HepG2 (cell line): ENCODE data around the gene AMN. TPM values are rescaled to one million over a fixed set of nuclear protein-coding genes. Genes with fewer than 3 reads are reported as not detected.

ENCODE experiments used
- ATAC-seq: fragments of 200-7000 bp; cut with Tn5 transposase; 3 replicates; pipeline ENCODE4 v1.9.1; 2020; ENCODE audit warnings: mild to moderate bottlenecking, moderate library complexity
- BruUV-seq: library from RNA; stranded (reverse); fragments of 400-500 nt; replicated peaks from 2 replicates; lab custom pipeline; 2021; lab: Mats Ljungman, UMichigan
- CTCF ChIA-PET: fragments of 300-600 bp; formaldehyde crosslinking; extraction: SDS; loops from one replicate; lab custom pipeline; 2021; ENCODE audit warnings: low total read pairs, inconsistent platforms, low intra/inter-chr PET ratio; lab: Yijun Ruan, JAX
- POLR2A ChIA-PET: fragments of 350-600 bp; sonication (Branson Sonifier 250); formaldehyde crosslinking; loops from one replicate; lab custom pipeline; 2020; ENCODE audit warnings: antibody characterized with exemption, inconsistent platforms; lab: Yijun Ruan, JAX
- DNase-seq: peaks from one replicate; pipeline ENCODE4 v3.0.0-alpha.2; 2015; ENCODE audit warnings: low spot score
- FAIRE-seq: peaks from 3 replicates; lab custom pipeline; 2011; peaks lifted over from hg19 to GRCh38; lab: Jason Lieb, UNC
- H2AFZ ChIP-seq: one replicate; pipeline ENCODE4 v1.6.1; 2011; ENCODE audit warnings: low read length, inconsistent platforms
- H3K27ac ChIP-seq: fragments of 300-600 bp; 3 replicates; pipeline ENCODE4 v1.8.0; 2011; ENCODE audit warnings: mixed run types, mild to moderate bottlenecking, mixed read lengths, low read length, inconsistent platforms; ENCODE audit not compliant: insufficient read depth; ENCODE audit errors: extremely low read length
- H3K27me3 ChIP-seq, 2 experiments: fragments of 200-600 bp in 1 of 2; 2 replicates in 1 of 2; 3 replicates in 1 of 2; pipeline versions ENCODE4 v1.6.0 to v1.8.0; 2011; ENCODE audit warnings: low read length in 2 of 2, mild to moderate bottlenecking in 2 of 2, moderate library complexity in 2 of 2, inconsistent platforms in 1 of 2; ENCODE audit not compliant: insufficient read depth in 2 of 2, control insufficient read depth in 1 of 2
- H3K36me3 ChIP-seq, 2 experiments: fragments of 200-600 bp in 1 of 2; replicated peaks in 1 of 2; 2 replicates in 1 of 2; 3 replicates in 1 of 2; pipeline versions ENCODE4 v1.5.1 to v1.8.0; 2011; ENCODE audit warnings: low read length in 2 of 2, inconsistent platforms in 1 of 2; ENCODE audit not compliant: insufficient read depth in 2 of 2, control insufficient read depth in 1 of 2
- H3K4me1 ChIP-seq: 2 replicates; pipeline ENCODE4 v1.5.1; 2012; ENCODE audit warnings: low read length, inconsistent platforms; ENCODE audit not compliant: insufficient read depth
- H3K4me2 ChIP-seq: 2 replicates; pipeline ENCODE4 v1.6.0; 2011; ENCODE audit warnings: low read depth, low read length, inconsistent platforms
- H3K4me3 ChIP-seq, 3 experiments: fragments of 200-600 bp in 1 of 3; sonication (generic), shearing (Covaris generic) in 1 of 3; replicated peaks in 1 of 3; 2 replicates each; pipeline ENCODE4 v1.5.1; 2011 to 2016; ENCODE audit warnings: low read length in 3 of 3, inconsistent platforms in 2 of 3, low read depth in 2 of 3, mild to moderate bottlenecking in 2 of 3, control low read depth in 1 of 3, mixed read lengths in 1 of 3; ENCODE audit not compliant: insufficient read depth in 1 of 3
- H3K79me2 ChIP-seq: one replicate; pipeline ENCODE4 v1.6.1; 2011; ENCODE audit warnings: low read length, inconsistent platforms; ENCODE audit not compliant: insufficient read depth
- H3K9ac ChIP-seq: 2 replicates; pipeline ENCODE4 v1.6.0; 2011; ENCODE audit warnings: mild to moderate bottlenecking, low read depth, low read length, inconsistent platforms; ENCODE audit not compliant: insufficient read depth
- H3K9me3 ChIP-seq: 2 replicates; pipeline ENCODE4 v1.5.1; 2012; ENCODE audit warnings: mild to moderate bottlenecking, low read length
- H4K20me1 ChIP-seq: 2 replicates; pipeline ENCODE4 v1.6.0; 2011; ENCODE audit warnings: inconsistent platforms, mild to moderate bottlenecking, low read length, moderate library complexity; ENCODE audit not compliant: insufficient read depth
- AGO1 ChIP-seq: fragments of 200-400 bp; formaldehyde crosslinking; IDR thresholded peaks from 2 replicates; pipeline ENCODE4 v1.6.1; 2017; ENCODE audit warnings: mild to moderate bottlenecking, low read depth, low read length, moderate library complexity; ENCODE audit not compliant: poor library complexity, severe bottlenecking
- ARNTL ChIP-seq: sonication (generic); formaldehyde crosslinking; IDR thresholded peaks from 2 replicates; pipeline ENCODE4 v1.4.0; 2020; ENCODE audit warnings: mild to moderate bottlenecking, missing genetic modification reagents
- ESRRA ChIP-seq: sonication (generic); formaldehyde crosslinking; IDR thresholded peaks from 2 replicates; pipeline ENCODE4 v1.5.1; 2020; ENCODE audit warnings: mild to moderate bottlenecking, low read depth, missing genetic modification reagents
- FLYWCH1 ChIP-seq: sonication (generic); formaldehyde crosslinking; IDR thresholded peaks from 2 replicates; pipeline ENCODE4 v1.8.1; 2023; ENCODE audit warnings: mild to moderate bottlenecking, missing genetic modification reagents
- FOXM1 ChIP-seq: sonication (generic); formaldehyde crosslinking; IDR thresholded peaks from 2 replicates; pipeline ENCODE4 v1.5.0; 2020; ENCODE audit warnings: missing genetic modification reagents
- GTF3A ChIP-seq: sonication (generic); formaldehyde crosslinking; conservative IDR thresholded peaks from 2 replicates; pipeline ENCODE4 v1.4.0; 2020; ENCODE audit warnings: mild to moderate bottlenecking, missing genetic modification reagents
- HNRNPLL ChIP-seq: fragments of 200-400 bp; formaldehyde crosslinking; IDR thresholded peaks from 2 replicates; pipeline ENCODE4 v1.6.1; 2017; ENCODE audit warnings: mild to moderate bottlenecking, low read depth, low read length; ENCODE audit not compliant: poor library complexity, severe bottlenecking
- HOXA3 ChIP-seq: sonication (generic); formaldehyde crosslinking; IDR thresholded peaks from 2 replicates; pipeline ENCODE4 v1.5.0; 2020; ENCODE audit warnings: missing genetic modification reagents
- KAT8 ChIP-seq: IDR thresholded peaks from 2 replicates; pipeline ENCODE4 v1.6.1; 2016; ENCODE audit warnings: missing genetic modification reagents, missing compliant biosample characterization
- MZF1 ChIP-seq: sonication (generic); formaldehyde crosslinking; IDR thresholded peaks from 2 replicates; pipeline ENCODE4 v1.8.1; 2023; ENCODE audit warnings: mild to moderate bottlenecking, missing genetic modification reagents, borderline replicate concordance
- NKX3-1 ChIP-seq: sonication (generic); formaldehyde crosslinking; IDR thresholded peaks from 2 replicates; pipeline ENCODE4 v1.5.0; 2020; ENCODE audit warnings: missing genetic modification reagents
- ONECUT2 ChIP-seq: sonication (generic); formaldehyde crosslinking; IDR thresholded peaks from 2 replicates; pipeline ENCODE4 v1.4.0; 2020; ENCODE audit warnings: missing genetic modification reagents
- STAG1 ChIP-seq: sonication (generic); formaldehyde crosslinking; IDR thresholded peaks from 2 replicates; pipeline ENCODE4 v1.4.0; 2020; ENCODE audit warnings: missing genetic modification reagents
- ZMYM4 ChIP-seq: sonication (generic); formaldehyde crosslinking; IDR thresholded peaks from 2 replicates; pipeline ENCODE4 v1.8.1; 2023; ENCODE audit warnings: mild to moderate bottlenecking, missing genetic modification reagents
- ZNF143 ChIP-seq: sonication (generic); formaldehyde crosslinking; IDR thresholded peaks from 2 replicates; pipeline ENCODE4 v1.4.0; 2020; ENCODE audit warnings: missing genetic modification reagents
- ZNF382 ChIP-seq: sonication (generic); formaldehyde crosslinking; IDR thresholded peaks from 2 replicates; pipeline ENCODE4 v1.5.0; 2020; ENCODE audit warnings: missing genetic modification reagents, mild to moderate bottlenecking, borderline replicate concordance
- ZNF446 ChIP-seq: sonication (generic); formaldehyde crosslinking; IDR thresholded peaks from 2 replicates; pipeline ENCODE4 v1.5.0; 2020; ENCODE audit warnings: mild to moderate bottlenecking, missing genetic modification reagents
- ZNF550 ChIP-seq: sonication (generic); formaldehyde crosslinking; IDR thresholded peaks from 2 replicates; pipeline ENCODE4 v1.4.0; 2020; ENCODE audit warnings: mild to moderate bottlenecking, missing genetic modification reagents, borderline replicate concordance
- ZNF552 ChIP-seq: sonication (generic); formaldehyde crosslinking; IDR thresholded peaks from 2 replicates; pipeline ENCODE4 v1.9.0; 2022; ENCODE audit warnings: missing genetic modification reagents, mild to moderate bottlenecking, borderline replicate concordance
- ZNF570 ChIP-seq: sonication (generic); formaldehyde crosslinking; IDR thresholded peaks from 2 replicates; pipeline ENCODE4 v1.4.0; 2020; ENCODE audit warnings: mild to moderate bottlenecking, missing genetic modification reagents, borderline replicate concordance
- WGBS: methylation state at CpG from one replicate; pipeline ENCODE4 v1.1.6; 2017; ENCODE audit warnings: low lambda C conversion rate; 5-methylcytosine and 5-hydroxymethylcytosine counted together
- in situ Hi-C: cut with HindIII; loops from 2 replicates; pipeline ENCODE4 v1.10.0; 2017; ENCODE audit warnings: low pct_unique_long_range_greater_than_20kb; ENCODE audit not compliant: extremely low pct_ligation_motif_present
- intact Hi-C: fragments of 100-400 bp; cut with micrococcal nuclease; formaldehyde crosslinking; loops from one replicate; pipeline ENCODE4 v1.10.0; 2022; ENCODE audit not compliant: unreplicated experiment
- polyA plus RNA-seq, 8 experiments: library from polyadenylated mRNA; depleted of rRNA in 3 of 8; stranded (reverse) in 7 of 8; unstranded in 1 of 8; fragments of >200 nt; fragmentation: Illumina TruSeq in 4 of 8; extraction: Trizol in 4 of 8; gene quantifications; 2 replicates each; pipeline versions ENCODE4 v1.2.1 to v1.2.3, GENCODE V29; 2011 to 2016; ENCODE audit warnings: low read depth in 4 of 8, missing spikeins in 1 of 8, mixed read lengths in 1 of 8; ENCODE audit not compliant: insufficient read depth in 1 of 8
- total RNA-seq, 5 experiments: library from RNA; depleted of rRNA; stranded (reverse); fragments of >200 nt; fragmentation: Illumina TruSeq; extraction: Trizol; gene quantifications; 2 replicates each; pipeline ENCODE4 v1.2.3, GENCODE V29; 2016; ENCODE audit warnings: low read depth in 1 of 5
- TF ChIP-seq, protein P1 (sequence below), 2 experiments: fragments of 450-650 bp in 1 of 2; sonication (generic) in 1 of 2; formaldehyde crosslinking; IDR thresholded peaks; 2 replicates each; pipeline versions ENCODE4 v1.5.0 to v1.8.0; 2020 to 2022; ENCODE audit warnings: mild to moderate bottlenecking in 1 of 2, missing genetic modification reagents in 1 of 2

The AMN gene
- total and polyA plus RNA-seq, 2 of the 13 experiments (the other 11 are each of a cell fraction or from before 2014, with no cell fraction given), result 9.8 to 33.1 TPM

DNA sequence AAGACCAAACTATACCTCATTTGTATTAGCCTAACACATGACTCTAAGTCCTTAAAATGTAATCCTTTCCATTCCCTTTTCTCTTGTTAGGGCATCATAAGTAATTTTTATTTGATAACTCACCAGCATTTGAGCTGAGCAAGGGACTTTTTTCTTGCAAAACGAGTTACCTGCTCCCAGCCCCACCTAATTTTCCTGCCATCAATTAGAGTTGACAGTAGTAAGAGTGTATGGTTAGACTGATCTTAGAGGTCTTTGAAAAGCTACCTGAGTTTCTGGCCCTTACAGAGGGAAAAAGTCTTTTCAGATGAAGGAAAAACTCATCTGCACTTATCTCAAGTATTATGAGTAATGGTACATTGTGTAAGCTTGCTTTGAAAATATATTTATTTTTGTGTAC, 33.7 kb upstream of the AMN start:
- Histone ChIP-seq H4K20me1 (no peaks in the 10 kb centered on the region), H3K79me2 (no peaks in the 10 kb centered on the region), H3K27me3 (no peaks in the 10 kb centered on the region), H3K4me3 (no peak overlapping the region), H3K9ac (no peak overlapping the region), H3K36me3 (peaks cover 5 to 6% of the 10 kb centered on the region in 2 experiments; a peak in 2 of 5 replicates), H2AFZ (no peak overlapping the region), H3K4me1 (no peaks in the 10 kb centered on the region; the same call in 1 of the 2 replicates), H3K4me2 (no peak overlapping the region), H3K9me3 (no peaks in the 10 kb centered on the region), H3K27ac (no peak overlapping the region)
- DNase-seq (no peak), ATAC-seq (no peak), FAIRE-seq (no peak)
- CTCF ChIA-PET, result no interaction called here
- WGBS, result 89% methylated on average over 1 of the region's 1 CpG
- no peak for TF ChIP-seq ESRRA (CRISPR knock-in tag)
- no peak for TF ChIP-seq NKX3-1 (CRISPR knock-in tag)
- no peak for TF ChIP-seq ZNF550 (CRISPR knock-in tag)
- no peak for TF ChIP-seq HNRNPLL
- no peak for TF ChIP-seq STAG1 (CRISPR knock-in tag)
- TF ChIP-seq GTF3A (CRISPR knock-in tag), result no peak
- TF ChIP-seq, protein P1, sequence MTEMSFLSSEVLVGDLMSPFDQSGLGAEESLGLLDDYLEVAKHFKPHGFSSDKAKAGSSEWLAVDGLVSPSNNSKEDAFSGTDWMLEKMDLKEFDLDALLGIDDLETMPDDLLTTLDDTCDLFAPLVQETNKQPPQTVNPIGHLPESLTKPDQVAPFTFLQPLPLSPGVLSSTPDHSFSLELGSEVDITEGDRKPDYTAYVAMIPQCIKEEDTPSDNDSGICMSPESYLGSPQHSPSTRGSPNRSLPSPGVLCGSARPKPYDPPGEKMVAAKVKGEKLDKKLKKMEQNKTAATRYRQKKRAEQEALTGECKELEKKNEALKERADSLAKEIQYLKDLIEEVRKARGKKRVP (CRISPR knock-in tag; IDR thresholded peaks at IDR 0.05), result no peak
- no peak for TF ChIP-seq ZNF143
- BruUV-seq, result no TSS peak
- intact Hi-C loops, result no loop called here
- POLR2A ChIA-PET, result no interaction called here
- in situ Hi-C loops, result no loop called here

DNA sequence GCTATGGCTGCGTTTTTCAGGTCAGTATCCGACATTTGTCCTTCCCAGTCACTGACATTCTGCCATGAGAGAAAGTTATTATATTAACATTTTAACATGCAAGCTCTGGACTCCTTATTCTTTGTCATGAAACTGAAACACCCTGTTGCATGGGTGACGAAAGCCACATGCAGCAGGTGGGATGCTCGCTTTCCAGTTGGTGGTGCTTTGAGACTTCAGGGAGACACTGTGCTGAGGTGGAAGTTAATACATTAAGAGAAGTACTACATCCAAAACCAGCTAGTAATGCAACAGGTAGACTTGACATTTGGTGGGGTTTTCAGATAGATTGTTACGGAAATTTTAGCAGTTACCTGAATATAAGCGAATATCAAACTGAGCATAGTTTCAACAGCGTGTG, 32.8 kb upstream of the AMN start:
- CTCF ChIA-PET, result no interaction called here
- no peak for TF ChIP-seq KAT8 (CRISPR knock-in tag)
- TF ChIP-seq ARNTL (CRISPR knock-in tag), result no peak
- TF ChIP-seq ZNF552 (CRISPR knock-in tag), result no peak
- TF ChIP-seq ZNF570 (CRISPR knock-in tag), result no peak
- no peak for TF ChIP-seq ONECUT2 (CRISPR knock-in tag)
- no peak for TF ChIP-seq ZNF446 (CRISPR knock-in tag)
- no peak for TF ChIP-seq AGO1
- TF ChIP-seq MZF1 (CRISPR knock-in tag), result no peak
- TF ChIP-seq HOXA3 (CRISPR knock-in tag), result no peak
- no peak for TF ChIP-seq FLYWCH1
- TF ChIP-seq FOXM1 (CRISPR knock-in tag), result no peak
- TF ChIP-seq ZMYM4 (CRISPR knock-in tag), result no peak
- TF ChIP-seq ZNF382 (CRISPR knock-in tag), result no peak

More for the DNA sequence above, 32.8 kb upstream of the AMN start:
- intact Hi-C loops, result no loop called here
- H3K4me3 ChIP-seq, result no peak overlapping the region
- H3K27ac ChIP-seq, result no peak overlapping the region
- H3K36me3 ChIP-seq, result peaks cover 5 to 6% of the 10 kb centered on the region in 2 experiments; a peak in 2 of 5 replicates
- POLR2A ChIA-PET, result no interaction called here
- H3K9me3 ChIP-seq, result no peaks in the 10 kb centered on the region
- H3K4me1 ChIP-seq, result no peaks in the 10 kb centered on the region; the same call in 1 of the 2 replicates
- DNase-seq, result no peak
- H3K4me2 ChIP-seq, result no peak overlapping the region
- ATAC-seq, result no peak
- no peak overlapping the region for H3K9ac ChIP-seq
- H4K20me1 ChIP-seq, result no peaks in the 10 kb centered on the region
- H2AFZ ChIP-seq, result no peak overlapping the region
- WGBS, result 96% methylated on average over 7 of the region's 7 CpGs
- no peaks in the 10 kb centered on the region for H3K79me2 ChIP-seq
- H3K27me3 ChIP-seq, result no peaks in the 10 kb centered on the region
- FAIRE-seq, result no peak
- no TSS peak for BruUV-seq
- in situ Hi-C loops, result no loop called here
